ENCODE measurements around the gene STING1. TPM values are rescaled to one million over a fixed set of nuclear protein-coding genes. Genes with fewer than 3 reads are reported as not detected.
"Not testable (repeated sequence)": the region's sequence is repeated elsewhere in the genome, so short reads cannot be mapped to it uniquely, and the experiment has no call there.

STING1 gene
- total and polyA plus RNA-seq, 2 of the 13 experiments (the other 11 are each of a cell fraction or from before 2014, with no cell fraction given), result 1.3 to 4.4 TPM

GRCh38 chr5:139486201-139486600 is 3.6 kb upstream of the STING1 start (continued):
- 0 out of 2 replicates have a peak, but pooled peaks have one; percentile 16 for TF ChIP-seq ZFX (CRISPR knock-in tag; IDR thresholded peaks at IDR 0.05; ENCODE audit: low read depth)

GRCh38 chr5:139482890-139483208 is 291 bp upstream of the STING1 start:
- ATAC-seq; in situ Hi-C loops (cut with HindIII; ENCODE audit: extremely low pct_ligation_motif_present, low pct_unique_long_range_greater_than_20kb); H4K20me1 ChIP-seq (ENCODE audit: insufficient read depth, low read length); H3K27ac ChIP-seq (ENCODE audit: extremely low read length, insufficient read depth, low read length); H3K27me3 ChIP-seq (ENCODE audit: control insufficient read depth in 1 of 2, insufficient read depth in 2 of 2, low read length in 2 of 2); H3K36me3 ChIP-seq (replicated peaks in 1 of 2; ENCODE audit: control insufficient read depth in 1 of 2, insufficient read depth in 2 of 2, low read length in 2 of 2); intact Hi-C loops (cut with micrococcal nuclease; ENCODE audit: unreplicated experiment); CTCF ChIA-PET (ENCODE audit: low intra/inter-chr PET ratio, low total read pairs); BruUV-seq (replicated peaks); H3K79me2 ChIP-seq (ENCODE audit: insufficient read depth, low read length); FAIRE-seq; H3K9me3 ChIP-seq (ENCODE audit: low read length); DNase-seq (ENCODE audit: low spot score); H2AFZ ChIP-seq (ENCODE audit: low read length); H3K9ac ChIP-seq (ENCODE audit: insufficient read depth, low read depth, low read length): not testable (repeated sequence)
- WGBS (ENCODE audit: low lambda C conversion rate), result 68% methylated on average over 6 of the region's 6 CpGs
- peaks cover 22% of the 10 kb centered on the region for H3K4me1 ChIP-seq (ENCODE audit: insufficient read depth, low read length)
- POLR2A ChIA-PET, result interaction anchor here (1.5 to 2.6 kb wide), 3 partner anchors 20 to 78 kb away, joined by 4 to 24 read pairs (median 14); partner anchors contain the start of genes DNAJC18 and UBE2D2
- peak overlapping the region; percentile 86 for H3K4me2 ChIP-seq (ENCODE audit: low read depth, low read length)
- H3K4me3 ChIP-seq (replicated peaks in 1 of 3; ENCODE audit: insufficient read depth in 1 of 3, low read depth in 2 of 3, low read length in 3 of 3), result peak overlapping the region in 2 of 3 experiments; percentile 44 to 60; a peak in 2 of 6 replicates

GRCh38 chr5:139481580-139482049 is 943 bp downstream of the STING1 start:
- CTCF ChIA-PET (ENCODE audit: low intra/inter-chr PET ratio, low total read pairs), result no interaction called here
- Histone ChIP-seq H3K4me2 (ENCODE audit: low read depth, low read length) (peak overlapping the region; percentile 86), H2AFZ (ENCODE audit: low read length) (peak overlapping the region; percentile 94), H3K4me3 (replicated peaks in 1 of 3; ENCODE audit: insufficient read depth in 1 of 3, low read depth in 2 of 3, low read length in 3 of 3) (peak overlapping the region; percentile 37 to 60 (median 44); a peak in 5 of 6 replicates), H3K9ac (ENCODE audit: insufficient read depth, low read depth, low read length) (0 out of 2 replicates have a peak overlapping the region, but pooled peaks have one; percentile 33), H3K36me3 (replicated peaks in 1 of 2; ENCODE audit: control insufficient read depth in 1 of 2, insufficient read depth in 2 of 2, low read length in 2 of 2) (no peaks in the 10 kb centered on the region), H3K79me2 (ENCODE audit: insufficient read depth, low read length) (no peaks in the 10 kb centered on the region), H4K20me1 (ENCODE audit: insufficient read depth, low read length) (no peaks in the 10 kb centered on the region), H3K9me3 (ENCODE audit: low read length) (no peaks in the 10 kb centered on the region), H3K4me1 (ENCODE audit: insufficient read depth, low read length) (peaks cover 22% of the 10 kb centered on the region), H3K27ac (ENCODE audit: extremely low read length, insufficient read depth, low read length) (no peak overlapping the region), H3K27me3 (ENCODE audit: control insufficient read depth in 1 of 2, insufficient read depth in 2 of 2, low read length in 2 of 2) (peaks cover 0 to 3% of the 10 kb centered on the region in 2 experiments; a peak in 2 of 5 replicates)
- BruUV-seq (replicated peaks), result no TSS peak
- DNase-seq (ENCODE audit: low spot score) (no peak), FAIRE-seq (no peak), ATAC-seq (peak; percentile 58)
- WGBS (ENCODE audit: low lambda C conversion rate), result no CpG with 5 or more reads among the region's 5 CpGs
- intact Hi-C loops (cut with micrococcal nuclease; ENCODE audit: unreplicated experiment), result no loop called here
- POLR2A ChIA-PET, result interaction anchor here (1.0 to 2.6 kb wide), 4 partner anchors 14 to 79 kb away, joined by 3 to 24 read pairs (median 9); partner anchors contain the start of genes DNAJC18 and UBE2D2
- in situ Hi-C loops (cut with HindIII; ENCODE audit: extremely low pct_ligation_motif_present, low pct_unique_long_range_greater_than_20kb), result no loop called here
- TF ChIP-seq KLF11 (CRISPR knock-in tag; IDR thresholded peaks at IDR 0.05) (no peak), CENPBD1 (CRISPR knock-in tag; IDR thresholded peaks at IDR 0.05; ENCODE audit: borderline replicate concordance, low read depth) (no peak), CREM (IDR thresholded peaks at IDR 0.05) (no peak), CREM (CRISPR knock-in tag; IDR thresholded peaks at IDR 0.05) (no peak), SIN3B (IDR thresholded peaks at IDR 0.05; ENCODE audit: low read length) (no peak), PHF5A (CRISPR knock-in tag; IDR thresholded peaks at IDR 0.05; ENCODE audit: low read depth, unreplicated experiment) (no peak), TBX3 (IDR thresholded peaks at IDR 0.05; ENCODE audit: borderline replicate concordance) (no peak), ARID4A (CRISPR knock-in tag; IDR thresholded peaks at IDR 0.05; ENCODE audit: borderline replicate concordance) (no peak)
- TF ChIP-seq, protein P1, sequence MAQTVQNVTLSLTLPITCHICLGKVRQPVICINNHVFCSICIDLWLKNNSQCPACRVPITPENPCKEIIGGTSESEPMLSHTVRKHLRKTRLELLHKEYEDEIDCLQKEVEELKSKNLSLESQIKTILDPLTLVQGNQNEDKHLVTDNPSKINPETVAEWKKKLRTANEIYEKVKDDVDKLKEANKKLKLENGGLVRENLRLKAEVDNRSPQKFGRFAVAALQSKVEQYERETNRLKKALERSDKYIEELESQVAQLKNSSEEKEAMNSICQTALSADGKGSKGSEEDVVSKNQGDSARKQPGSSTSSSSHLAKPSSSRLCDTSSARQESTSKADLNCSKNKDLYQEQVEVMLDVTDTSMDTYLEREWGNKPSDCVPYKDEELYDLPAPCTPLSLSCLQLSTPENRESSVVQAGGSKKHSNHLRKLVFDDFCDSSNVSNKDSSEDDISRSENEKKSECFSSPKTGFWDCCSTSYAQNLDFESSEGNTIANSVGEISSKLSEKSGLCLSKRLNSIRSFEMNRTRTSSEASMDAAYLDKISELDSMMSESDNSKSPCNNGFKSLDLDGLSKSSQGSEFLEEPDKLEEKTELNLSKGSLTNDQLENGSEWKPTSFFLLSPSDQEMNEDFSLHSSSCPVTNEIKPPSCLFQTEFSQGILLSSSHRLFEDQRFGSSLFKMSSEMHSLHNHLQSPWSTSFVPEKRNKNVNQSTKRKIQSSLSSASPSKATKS (CRISPR knock-in tag; IDR thresholded peaks at IDR 0.05), result no peak

All from HepG2 (cell line).